SH-SY5Y (cell line): ENCODE measurements around the gene ATXN7L3B.

Experiments
- GATA2 ChIP-seq: IDR thresholded peaks from 2 replicates; pipeline ENCODE4 v1.6.1; 2011; ENCODE audit warnings: mild to moderate bottlenecking, low read depth, low read length
- GATA3 ChIP-seq: IDR thresholded peaks from 2 replicates; pipeline ENCODE4 v1.6.1; 2011; ENCODE audit warnings: low read depth, mild to moderate bottlenecking, low read length, moderate library complexity

DNA sequence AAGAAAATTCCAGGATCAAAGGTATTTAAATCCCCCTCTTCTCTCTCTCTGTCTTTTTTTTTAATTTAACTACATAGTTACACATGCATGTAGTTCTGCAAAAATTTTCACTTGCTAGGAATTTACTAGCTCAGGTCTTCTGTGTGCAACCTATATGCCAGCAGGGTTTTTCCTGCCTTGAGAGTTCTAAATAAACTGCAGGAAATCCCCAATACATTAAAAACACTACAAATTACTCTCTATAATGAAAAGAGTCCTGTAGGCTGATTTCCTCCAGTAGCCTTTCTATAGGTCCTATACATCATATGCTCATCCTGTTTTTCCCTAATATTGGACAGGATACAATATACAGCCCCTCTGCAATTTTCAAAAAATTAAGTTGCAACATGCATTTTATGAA is 27.7 kb upstream of the ATXN7L3B start:
- no peak for TF ChIP-seq GATA3
- TF ChIP-seq GATA2: no peak
